AG10803 (cell line): ENCODE data around the gene PTH2R.

Experiments used
- DNase-seq: peaks from one replicate; pipeline ENCODE4 v3.0.0; 2010; ENCODE audit warnings: low read depth
- H3K4me3 ChIP-seq: 2 replicates; pipeline ENCODE4 v1.5.1; 2011; ENCODE audit warnings: mild to moderate bottlenecking, low read length, control low read depth
- TF ChIP-seq, protein P1 (sequence below): conservative IDR thresholded peaks from 2 replicates; pipeline ENCODE4 v1.5.1; 2011; ENCODE audit warnings: mild to moderate bottlenecking, low read length, control low read depth, inconsistent platforms

Gene PTH2R

DNA sequence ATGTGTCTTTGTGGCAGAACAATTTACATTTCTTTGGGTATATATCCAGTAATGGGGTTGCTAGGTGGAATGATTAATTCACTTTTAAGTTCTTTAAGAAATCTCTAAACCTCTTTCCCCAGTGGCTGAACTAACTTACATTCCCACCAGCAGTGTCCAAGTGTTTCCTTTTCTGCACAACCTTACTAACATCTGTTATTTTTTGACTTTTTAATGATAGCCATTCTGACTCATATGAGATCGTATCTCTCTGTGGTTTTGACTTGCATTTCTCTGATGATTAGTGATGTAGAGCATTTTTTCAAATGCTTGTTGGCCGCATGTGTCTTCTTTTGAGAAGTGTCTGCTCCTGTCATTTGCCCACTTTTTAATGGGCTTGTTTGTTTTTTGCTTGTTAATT, 43.1 kb upstream of the PTH2R start:
- TF ChIP-seq, protein P1, sequence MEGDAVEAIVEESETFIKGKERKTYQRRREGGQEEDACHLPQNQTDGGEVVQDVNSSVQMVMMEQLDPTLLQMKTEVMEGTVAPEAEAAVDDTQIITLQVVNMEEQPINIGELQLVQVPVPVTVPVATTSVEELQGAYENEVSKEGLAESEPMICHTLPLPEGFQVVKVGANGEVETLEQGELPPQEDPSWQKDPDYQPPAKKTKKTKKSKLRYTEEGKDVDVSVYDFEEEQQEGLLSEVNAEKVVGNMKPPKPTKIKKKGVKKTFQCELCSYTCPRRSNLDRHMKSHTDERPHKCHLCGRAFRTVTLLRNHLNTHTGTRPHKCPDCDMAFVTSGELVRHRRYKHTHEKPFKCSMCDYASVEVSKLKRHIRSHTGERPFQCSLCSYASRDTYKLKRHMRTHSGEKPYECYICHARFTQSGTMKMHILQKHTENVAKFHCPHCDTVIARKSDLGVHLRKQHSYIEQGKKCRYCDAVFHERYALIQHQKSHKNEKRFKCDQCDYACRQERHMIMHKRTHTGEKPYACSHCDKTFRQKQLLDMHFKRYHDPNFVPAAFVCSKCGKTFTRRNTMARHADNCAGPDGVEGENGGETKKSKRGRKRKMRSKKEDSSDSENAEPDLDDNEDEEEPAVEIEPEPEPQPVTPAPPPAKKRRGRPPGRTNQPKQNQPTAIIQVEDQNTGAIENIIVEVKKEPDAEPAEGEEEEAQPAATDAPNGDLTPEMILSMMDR = peak; percentile 16; the same call in 1 of the 2 replicates
- H3K4me3 ChIP-seq = no peak overlapping the region
- peak; percentile 84 for DNase-seq

DNA sequence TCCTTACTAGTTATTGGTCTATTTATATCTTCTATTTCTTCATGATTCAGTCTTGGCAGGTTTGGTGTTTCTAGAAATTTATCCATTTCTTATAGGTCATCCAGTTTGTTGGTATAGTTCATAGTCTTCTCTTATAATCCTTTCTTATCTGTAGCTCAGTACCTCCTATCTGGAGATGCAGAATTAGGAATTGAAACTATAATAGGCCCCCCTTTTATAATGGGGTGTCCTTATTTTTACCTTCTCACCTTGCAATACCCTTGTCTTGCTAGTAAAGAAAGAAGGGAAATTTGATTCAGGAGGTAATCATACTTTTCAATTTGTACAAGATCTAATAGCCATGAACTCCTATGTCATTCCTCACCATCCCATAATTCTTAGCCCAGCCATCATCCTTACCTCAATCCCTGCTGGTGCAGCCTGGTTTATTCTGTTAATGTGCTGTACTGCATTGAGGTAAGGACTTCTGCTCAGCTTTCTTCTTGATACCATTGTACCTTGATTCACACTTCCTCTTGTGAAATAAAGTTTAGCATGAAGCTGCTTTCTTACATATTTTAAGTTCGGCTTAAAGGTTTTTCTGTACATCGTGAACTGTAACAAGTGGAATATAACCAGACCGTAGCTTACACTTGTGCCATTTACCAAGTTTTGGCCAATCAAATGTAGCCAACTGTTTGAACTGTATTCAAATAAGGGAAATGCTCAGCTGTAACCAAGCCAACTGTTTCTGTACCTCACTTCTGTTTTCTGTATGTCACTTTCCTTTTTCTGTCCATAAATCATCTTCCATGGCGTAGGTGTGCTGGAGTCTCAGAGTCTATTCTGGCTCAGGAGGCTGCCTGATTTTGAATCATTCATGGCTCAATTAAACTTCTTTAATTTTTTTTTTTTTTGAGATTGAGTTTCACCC, 40.1 kb upstream of the PTH2R start:
- DNase-seq = no peak
- H3K4me3 ChIP-seq = no peak overlapping the region
- TF ChIP-seq, protein P1 = no peak

DNA sequence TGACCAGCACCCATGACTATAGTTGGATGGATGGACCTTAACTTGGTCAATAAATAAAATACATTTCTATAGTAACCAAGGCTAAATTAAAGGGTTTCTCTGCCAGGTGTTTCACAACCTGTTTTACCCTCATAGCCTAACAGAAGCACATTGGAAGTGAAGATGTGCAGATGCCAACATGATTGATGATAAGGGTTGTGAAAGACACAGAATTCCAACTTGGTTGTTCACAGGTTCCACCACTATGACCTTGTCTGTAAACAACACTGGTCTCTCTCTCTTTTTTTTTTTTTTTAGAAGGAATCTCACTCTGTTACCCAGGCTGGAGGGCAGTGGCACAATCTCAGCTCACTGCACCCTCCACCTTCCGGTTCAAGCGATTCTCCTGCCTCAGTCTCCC, 37.5 kb upstream of the PTH2R start:
- TF ChIP-seq, protein P1 = no peak

DNA sequence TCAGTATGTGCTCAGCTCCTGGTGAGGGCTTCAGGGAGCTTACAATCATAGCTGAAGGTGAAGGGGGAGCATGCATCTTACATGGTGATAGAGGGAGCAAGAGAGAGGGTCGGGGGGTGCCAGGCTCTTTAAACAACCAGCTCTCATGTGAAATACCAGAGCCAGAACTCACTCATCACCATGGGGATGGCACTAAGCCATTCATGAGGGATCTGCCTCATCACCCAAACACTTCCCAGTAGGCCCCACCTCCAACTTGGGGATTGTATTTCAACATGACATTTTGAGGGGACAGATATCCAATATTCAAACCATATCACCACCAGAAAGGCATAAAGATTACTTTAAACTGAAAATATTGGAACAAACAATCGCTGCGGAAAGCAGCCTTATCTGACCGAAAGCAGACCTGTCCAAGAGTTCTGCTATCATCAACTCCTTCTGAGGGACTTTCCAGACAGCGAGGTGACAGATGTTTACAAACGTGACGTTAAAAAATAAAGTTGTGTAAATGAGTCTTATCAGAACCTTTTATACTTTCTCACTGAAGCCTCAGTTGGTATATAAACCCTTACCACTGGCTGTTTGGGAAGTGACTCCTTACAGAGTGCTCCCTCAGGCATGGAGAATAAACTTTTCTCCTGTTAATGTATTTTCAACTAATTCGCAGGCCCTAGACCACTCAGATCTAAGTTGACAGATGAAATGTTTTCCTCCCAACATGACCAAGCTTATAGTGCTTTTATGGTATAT, 35.5 kb upstream of the PTH2R start:
- peak; percentile 34 for DNase-seq
- H3K4me3 ChIP-seq = no peak overlapping the region
- TF ChIP-seq, protein P1 = no peak

More for the DNA sequence above, 37.5 kb upstream of the PTH2R start:
- H3K4me3 ChIP-seq = no peak overlapping the region
- DNase-seq = peak; percentile 58

DNA sequence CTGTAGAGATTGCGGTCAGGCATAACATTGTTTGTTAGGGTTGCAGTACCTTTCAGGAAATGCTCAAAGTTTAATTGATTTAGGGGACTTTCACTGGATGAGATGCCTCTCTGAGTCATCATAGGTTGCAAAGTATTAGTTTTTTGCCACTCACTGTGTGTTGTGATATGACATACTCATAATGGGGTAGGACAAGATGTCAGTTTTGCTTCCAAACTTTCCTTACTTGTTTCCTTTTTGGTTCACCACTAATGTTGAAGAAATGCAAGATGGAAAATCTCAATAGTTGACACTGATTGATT, 35.0 kb upstream of the PTH2R start:
- H3K4me3 ChIP-seq = no peak overlapping the region
- DNase-seq = no peak
- TF ChIP-seq, protein P1 = no peak

DNA sequence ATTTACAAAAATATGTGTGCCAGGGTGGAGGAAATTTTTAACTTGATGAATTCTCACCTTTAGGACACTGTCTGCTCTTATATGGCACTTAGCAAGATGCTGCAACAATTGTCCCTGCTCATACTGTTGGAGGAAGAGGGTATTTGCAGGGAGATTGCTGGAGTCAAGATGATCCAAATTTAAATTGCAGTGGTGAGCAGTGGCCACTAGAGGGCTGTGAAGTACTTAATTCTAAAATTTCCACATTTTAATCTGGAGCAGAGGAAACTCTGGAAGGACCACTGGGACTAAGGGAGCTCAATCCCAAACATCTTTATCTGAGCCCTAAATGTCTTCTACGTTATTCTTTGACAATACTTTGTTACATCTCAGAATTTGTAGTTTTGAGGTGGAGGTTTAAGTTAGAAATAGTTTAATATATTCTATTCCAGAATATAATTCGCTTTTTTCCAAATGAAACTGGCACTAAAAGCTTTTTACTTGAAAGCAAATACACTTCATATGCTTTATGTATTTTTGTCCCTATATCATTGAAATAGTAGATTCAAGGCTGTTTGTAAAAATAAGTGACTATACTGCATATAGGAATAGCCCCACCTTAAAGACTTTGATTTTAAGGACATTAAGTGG, 33.0 kb upstream of the PTH2R start:
- DNase-seq = peak; percentile 65
- H3K4me3 ChIP-seq = no peak overlapping the region
- TF ChIP-seq, protein P1 = peak; percentile 86
